ENCODE results near the gene LYPD3.
"Not testable (repeated sequence)": the region's sequence is repeated elsewhere in the genome, so short reads cannot be mapped to it uniquely, and the experiment has no call there.

Gene LYPD3

GRCh38 chr19:43450545-43450997, 14.8 kb downstream of the LYPD3 start:
- no peaks in the 10 kb centered on the region for H3K36me3 ChIP-seq (ENCODE audit: control insufficient read depth, insufficient read depth, low read length)
- DNase-seq (ENCODE audit: extremely low read depth, insufficient read length) = no peak
- H3K4me3 ChIP-seq (replicated peaks; ENCODE audit: low read depth, low read length) = no peak overlapping the region
- TF ChIP-seq, protein P1, sequence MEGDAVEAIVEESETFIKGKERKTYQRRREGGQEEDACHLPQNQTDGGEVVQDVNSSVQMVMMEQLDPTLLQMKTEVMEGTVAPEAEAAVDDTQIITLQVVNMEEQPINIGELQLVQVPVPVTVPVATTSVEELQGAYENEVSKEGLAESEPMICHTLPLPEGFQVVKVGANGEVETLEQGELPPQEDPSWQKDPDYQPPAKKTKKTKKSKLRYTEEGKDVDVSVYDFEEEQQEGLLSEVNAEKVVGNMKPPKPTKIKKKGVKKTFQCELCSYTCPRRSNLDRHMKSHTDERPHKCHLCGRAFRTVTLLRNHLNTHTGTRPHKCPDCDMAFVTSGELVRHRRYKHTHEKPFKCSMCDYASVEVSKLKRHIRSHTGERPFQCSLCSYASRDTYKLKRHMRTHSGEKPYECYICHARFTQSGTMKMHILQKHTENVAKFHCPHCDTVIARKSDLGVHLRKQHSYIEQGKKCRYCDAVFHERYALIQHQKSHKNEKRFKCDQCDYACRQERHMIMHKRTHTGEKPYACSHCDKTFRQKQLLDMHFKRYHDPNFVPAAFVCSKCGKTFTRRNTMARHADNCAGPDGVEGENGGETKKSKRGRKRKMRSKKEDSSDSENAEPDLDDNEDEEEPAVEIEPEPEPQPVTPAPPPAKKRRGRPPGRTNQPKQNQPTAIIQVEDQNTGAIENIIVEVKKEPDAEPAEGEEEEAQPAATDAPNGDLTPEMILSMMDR (IDR thresholded peaks at IDR 0.05; ENCODE audit: insufficient read depth, low read length, poor library complexity, severe bottlenecking) = no peak
- H3K27me3 ChIP-seq (replicated peaks; ENCODE audit: control insufficient read depth, insufficient read depth, low read length) = no peaks in the 10 kb centered on the region

- Histone ChIP-seq H3K27me3 (replicated peaks; ENCODE audit: control insufficient read depth, insufficient read depth, low read length) (no peaks in the 10 kb centered on the region), H3K36me3 (ENCODE audit: control insufficient read depth, insufficient read depth, low read length) (no peaks in the 10 kb centered on the region), H3K4me3 (replicated peaks; ENCODE audit: low read depth, low read length) (no peak overlapping the region)
- DNase-seq (ENCODE audit: extremely low read depth, insufficient read length) = no peak
- TF ChIP-seq, protein P1 (IDR thresholded peaks at IDR 0.05; ENCODE audit: insufficient read depth, low read length, poor library complexity, severe bottlenecking) = no peak
Measured at GRCh38 chr19:43447655-43448054, 17.8 kb downstream of the LYPD3 start.

GRCh38 chr19:43446746-43447489, 18.5 kb downstream of the LYPD3 start:
- Histone ChIP-seq H3K4me3 (replicated peaks; ENCODE audit: low read depth, low read length) (no peak overlapping the region), H3K36me3 (ENCODE audit: control insufficient read depth, insufficient read depth, low read length) (no peaks in the 10 kb centered on the region), H3K27me3 (replicated peaks; ENCODE audit: control insufficient read depth, insufficient read depth, low read length) (no peaks in the 10 kb centered on the region)
- TF ChIP-seq, protein P1 (IDR thresholded peaks at IDR 0.05; ENCODE audit: insufficient read depth, low read length, poor library complexity, severe bottlenecking) = peak; percentile 91
- peak; percentile 38 for DNase-seq (ENCODE audit: extremely low read depth, insufficient read length)

- Histone ChIP-seq H3K4me3 (replicated peaks; ENCODE audit: low read depth, low read length) (no peak overlapping the region), H3K36me3 (ENCODE audit: control insufficient read depth, insufficient read depth, low read length) (no peaks in the 10 kb centered on the region), H3K27me3 (replicated peaks; ENCODE audit: control insufficient read depth, insufficient read depth, low read length) (no peaks in the 10 kb centered on the region)
- no peak for DNase-seq (ENCODE audit: extremely low read depth, insufficient read length)
- TF ChIP-seq, protein P1 (IDR thresholded peaks at IDR 0.05; ENCODE audit: insufficient read depth, low read length, poor library complexity, severe bottlenecking) = no peak
Measured at GRCh38 chr19:43445426-43445825, 20.0 kb downstream of the LYPD3 start.

DNA sequence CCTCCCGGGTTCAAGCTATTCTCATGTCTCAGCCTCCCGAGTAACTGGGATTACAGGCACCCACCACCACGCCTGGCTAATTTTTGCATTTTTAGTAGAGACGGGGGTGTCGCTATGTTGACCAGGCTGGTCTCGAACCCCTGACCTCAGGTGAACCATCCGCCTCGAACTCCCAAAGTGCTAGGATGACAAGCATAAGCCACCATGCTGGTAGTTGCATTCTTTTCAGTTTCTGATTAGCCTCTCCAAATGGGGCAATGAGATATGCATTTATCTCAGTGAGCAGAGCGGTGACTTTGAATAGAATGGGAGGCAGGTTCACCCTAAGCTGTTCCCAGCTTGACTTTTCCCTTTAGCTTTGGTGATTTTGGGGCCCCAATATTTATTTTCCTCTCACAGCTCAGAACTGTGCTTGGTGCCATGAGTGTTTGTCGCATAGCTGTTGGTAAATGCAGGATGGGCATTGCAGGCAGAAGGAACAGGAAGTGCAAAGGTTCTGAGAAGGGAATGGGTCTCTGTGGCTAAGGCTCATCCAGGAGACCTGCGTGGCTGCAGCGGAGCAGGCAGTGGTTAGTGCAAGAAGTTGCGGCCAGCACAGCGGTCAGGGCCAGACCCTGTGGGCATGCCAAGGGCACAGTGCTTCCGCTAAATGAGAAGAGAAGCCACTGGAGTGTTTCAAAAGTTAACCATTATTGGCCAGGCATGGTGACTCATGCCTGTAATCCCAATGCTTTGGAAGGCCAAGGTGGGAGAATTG, 20.7 kb downstream of the LYPD3 start:
- no peak overlapping the region for H3K4me3 ChIP-seq (replicated peaks; ENCODE audit: low read depth, low read length)
- no peaks in the 10 kb centered on the region for H3K27me3 ChIP-seq (replicated peaks; ENCODE audit: control insufficient read depth, insufficient read depth, low read length)
- DNase-seq (ENCODE audit: extremely low read depth, insufficient read length) = no peak
- TF ChIP-seq, protein P1 (IDR thresholded peaks at IDR 0.05; ENCODE audit: insufficient read depth, low read length, poor library complexity, severe bottlenecking) = no peak
- no peaks in the 10 kb centered on the region for H3K36me3 ChIP-seq (ENCODE audit: control insufficient read depth, insufficient read depth, low read length)

- not testable (repeated sequence) for DNase-seq (ENCODE audit: extremely low read depth, insufficient read length); H3K36me3 ChIP-seq (ENCODE audit: control insufficient read depth, insufficient read depth, low read length); H3K4me3 ChIP-seq (replicated peaks; ENCODE audit: low read depth, low read length); H3K27me3 ChIP-seq (replicated peaks; ENCODE audit: control insufficient read depth, insufficient read depth, low read length)
Measured at GRCh38 chr19:43444091-43444490, 21.3 kb downstream of the LYPD3 start.

Data from GM06990 (cell line).